Measurements from ENCODE around the gene ABCA3. TPM values are rescaled to one million over a fixed set of nuclear protein-coding genes. Genes with fewer than 3 reads are reported as not detected.
A peak's percentile ranks its signal among the peaks of the same experiment; 100 is the strongest.

Gene ABCA3
- total RNA-seq, 6 donors from 2014 or later, result 337 to 619 (median 455) TPM

- ATAC-seq (ENCODE audit: low FRiP score in 2 of 2), result no peak
- DNase-seq, result no peak
- Histone ChIP-seq H3K27ac (no peak overlapping the region), H3K36me3 (peaks cover 16 to 59% (median 51%) of the 10 kb centered on the region in 4 donors), H3K27me3 (no peaks in the 10 kb centered on the region), H3K4me1 (peaks cover 0 to 9% (median 0%) of the 10 kb centered on the region in 4 donors), H3K9me3 (no peaks in the 10 kb centered on the region), H3K4me3 (no peak overlapping the region)
- TF ChIP-seq POLR2A (IDR thresholded peaks at IDR 0.05) (no peak), POLR2AphosphoS5 (IDR thresholded peaks at IDR 0.05) (no peak), CTCF (IDR thresholded peaks at IDR 0.05) (no peak), EP300 (IDR thresholded peaks at IDR 0.05) (no peak)
- WGBS, 2 donors, result 85 to 87% methylated on average over 22 to 26 of the region's 26 CpGs
Observed at GRCh38 chr16:2276368-2277195, 63.9 kb downstream of the ABCA3 start.

- TF ChIP-seq CTCF (IDR thresholded peaks at IDR 0.05) (no peak), POLR2A (IDR thresholded peaks at IDR 0.05) (peak in 1 of 4 donors; percentile 20)
- Histone ChIP-seq H3K27ac (no peak overlapping the region), H3K9me3 (no peaks in the 10 kb centered on the region), H3K36me3 (peaks cover 12 to 50% (median 44%) of the 10 kb centered on the region in 4 donors), H3K4me1 (peaks cover 0 to 9% (median 0%) of the 10 kb centered on the region in 4 donors), H3K4me3 (no peak overlapping the region), H3K27me3 (no peaks in the 10 kb centered on the region)
- DNase-seq, result no peak
- 75 to 87% methylated on average over 14 to 26 of the region's 30 CpGs for WGBS, 2 donors
- no peak for ATAC-seq (ENCODE audit: low FRiP score in 2 of 2)
Observed at GRCh38 chr16:2275476-2276367, 64.8 kb downstream of the ABCA3 start.

- H3K4me1 ChIP-seq, result peaks cover 11 to 22% (median 13%) of the 10 kb centered on the region in 4 donors
- 87 to 93% methylated on average over 6 to 10 of the region's 10 CpGs for WGBS, 2 donors
- no peak overlapping the region for H3K27ac ChIP-seq
- H3K9me3 ChIP-seq, result no peaks in the 10 kb centered on the region
- no peak overlapping the region for H3K4me3 ChIP-seq
- DNase-seq, result no peak
- ATAC-seq (ENCODE audit: low FRiP score in 2 of 2), result no peak
- peaks cover 2 to 34% (median 32%) of the 10 kb centered on the region in 4 donors for H3K36me3 ChIP-seq
- TF ChIP-seq EP300 (IDR thresholded peaks at IDR 0.05), result no peak
- no peak for TF ChIP-seq CTCF (IDR thresholded peaks at IDR 0.05)
- no peak for TF ChIP-seq POLR2AphosphoS5 (IDR thresholded peaks at IDR 0.05)
- TF ChIP-seq POLR2A (IDR thresholded peaks at IDR 0.05), result no peak
- no peaks in the 10 kb centered on the region for H3K27me3 ChIP-seq
Observed at GRCh38 chr16:2273931-2274330, 66.6 kb downstream of the ABCA3 start.

- H3K4me1 ChIP-seq, result peaks cover 11 to 26% (median 14%) of the 10 kb centered on the region in 4 donors
- H3K36me3 ChIP-seq, result peaks cover 2 to 30% (median 29%) of the 10 kb centered on the region in 4 donors
- ATAC-seq (ENCODE audit: low FRiP score in 2 of 2), result peak in 1 of 2 donors; percentile 3
- WGBS, 2 donors, result 54 to 75% methylated on average over 9 to 16 of the region's 16 CpGs
- DNase-seq, result peak in 1 of 2 donors; percentile 63
- peak overlapping the region in 1 of 4 donors; percentile 6 for H3K27ac ChIP-seq
- no peaks in the 10 kb centered on the region for H3K27me3 ChIP-seq
- TF ChIP-seq POLR2A (IDR thresholded peaks at IDR 0.05), result peak in 1 of 4 donors; percentile 46
- TF ChIP-seq POLR2AphosphoS5 (IDR thresholded peaks at IDR 0.05), result no peak
- H3K4me3 ChIP-seq, result no peak overlapping the region
- H3K9me3 ChIP-seq, result no peaks in the 10 kb centered on the region
Observed at GRCh38 chr16:2273484-2273883, 67.0 kb downstream of the ABCA3 start.

All from upper lobe of left lung (tissue), 6 donors.